HCT116 (cell line): ENCODE data around the gene PYGB. TPM values are rescaled to one million over a fixed set of nuclear protein-coding genes. Genes with fewer than 3 reads are reported as not detected.

Experiments used
- ATAC-seq: fragments of 200-7000 bp; cut with Tn5 transposase; 2 replicates; pipeline ENCODE4 v1.9.1; 2020; ENCODE audit warnings: mild to moderate bottlenecking, moderate library complexity
- BruUV-seq: library from RNA; stranded (reverse); fragments of 400-500 nt; replicated peaks from 2 replicates; lab custom pipeline; 2021; lab: Mats Ljungman, UMichigan
- CTCF ChIA-PET: fragments of 300-600 bp; sonication (Branson Sonifier 250); formaldehyde crosslinking; loops from one replicate; lab custom pipeline; 2021; ENCODE audit warnings: antibody characterized with exemption; lab: Charles Lee
- POLR2A ChIA-PET: fragments of 300-600, 350-600 bp; sonication (Branson Sonifier 250); formaldehyde crosslinking; loops from one replicate; lab custom pipeline; 2021; ENCODE audit warnings: antibody characterized with exemption; lab: Charles Lee
- RAD21 ChIA-PET, 2 experiments: fragments of 300-600 bp; sonication (Branson Sonifier 250); formaldehyde crosslinking; loops; one replicate each; lab custom pipeline; 2023; ENCODE audit warnings: low total read pairs in 2 of 2; ENCODE audit not compliant: uncharacterized antibody in 2 of 2, unreplicated experiment in 2 of 2, low non-redundant PET in 1 of 2; lab: Charles Lee
- DNase-seq: peaks from one replicate; pipeline ENCODE4 v3.0.0-alpha.2; 2010; ENCODE audit warnings: low read depth, low spot score
- H2AFZ ChIP-seq: fragments of 200-600 bp; shearing (Covaris generic), sonication (generic); 2 replicates; pipeline ENCODE4 v1.6.1; 2017; ENCODE audit warnings: low read depth, mixed run types, mixed read lengths, antibody characterized with exemption, low read length; ENCODE audit not compliant: poor library complexity, severe bottlenecking
- H3K27ac ChIP-seq: 2 replicates; pipeline ENCODE4 v1.5.1; 2012; ENCODE audit warnings: low read depth, low read length
- H3K27me3 ChIP-seq: fragments of 200-600 bp; sonication (generic); 2 replicates; pipeline ENCODE4 v1.6.1; 2016; ENCODE audit warnings: mixed run types, low read length, mixed read lengths; ENCODE audit not compliant: insufficient read depth
- H3K36me3 ChIP-seq, 2 experiments: fragments of 200-500 bp in 1 of 2; fragments of 200-600 bp in 1 of 2; sonication (Bioruptor generic) in 1 of 2; sonication (generic) in 1 of 2; 2 replicates each; pipeline versions ENCODE4 v1.5.1 to v1.6.1; 2014 to 2016; ENCODE audit warnings: low read length in 2 of 2, inconsistent platforms in 1 of 2, mixed read lengths in 1 of 2, mixed run types in 1 of 2; ENCODE audit not compliant: insufficient read depth in 2 of 2, control insufficient read depth in 1 of 2
- H3K4me1 ChIP-seq, 2 experiments: fragments of 200-600 bp in 1 of 2; sonication (generic) in 1 of 2; 2 replicates each; pipeline versions ENCODE4 v1.5.1 to v1.6.1; 2012 to 2017; ENCODE audit warnings: low read length in 2 of 2, inconsistent platforms in 1 of 2, mild to moderate bottlenecking in 1 of 2, mixed read lengths in 1 of 2, mixed run types in 1 of 2, moderate library complexity in 1 of 2; ENCODE audit not compliant: insufficient read depth in 2 of 2, control insufficient read depth in 1 of 2
- H3K4me2 ChIP-seq: fragments of 200-600 bp; sonication (generic); 2 replicates; pipeline ENCODE4 v1.6.1; 2017; ENCODE audit warnings: mixed run types, low read length, mixed read lengths
- H3K4me3 ChIP-seq, 2 experiments: fragments of 200-600 bp in 1 of 2; sonication (generic) in 1 of 2; replicated peaks in 1 of 2; 2 replicates each; pipeline ENCODE4 v1.5.1; 2011 to 2016; ENCODE audit warnings: low read length in 2 of 2, control low read depth in 1 of 2, low read depth in 1 of 2, mild to moderate bottlenecking in 1 of 2, mixed read lengths in 1 of 2, mixed run types in 1 of 2
- H3K79me2 ChIP-seq: fragments of 200-600 bp; sonication (generic); 2 replicates; pipeline ENCODE4 v1.6.1; 2017; ENCODE audit warnings: mild to moderate bottlenecking, mixed run types, low read length, moderate library complexity, mixed read lengths; ENCODE audit not compliant: insufficient read depth
- H3K9ac ChIP-seq: fragments of 200-600 bp; sonication (generic); 2 replicates; pipeline ENCODE4 v1.6.1; 2016; ENCODE audit warnings: low read length, mixed read lengths
- H3K9me2 ChIP-seq: fragments of 200-600 bp; sonication (generic), shearing (Covaris generic); 2 replicates; pipeline ENCODE4 v1.6.1; 2017; ENCODE audit warnings: mixed run types, mild to moderate bottlenecking, moderate library complexity; ENCODE audit not compliant: insufficient read depth
- H3K9me3 ChIP-seq, 2 experiments: fragments of 200-500 bp in 1 of 2; fragments of 200-600 bp in 1 of 2; sonication (Bioruptor generic) in 1 of 2; sonication (generic) in 1 of 2; 2 replicates each; pipeline ENCODE4 v1.6.1; 2014 to 2017; ENCODE audit warnings: low read length in 2 of 2, mixed read lengths in 2 of 2, inconsistent platforms in 1 of 2, low read depth in 1 of 2, mild to moderate bottlenecking in 1 of 2, mixed run types in 1 of 2, moderate library complexity in 1 of 2; ENCODE audit not compliant: control insufficient read depth in 1 of 2, insufficient read depth in 1 of 2
- H4K20me1 ChIP-seq: fragments of 200-600 bp; sonication (generic), shearing (Covaris generic); 2 replicates; pipeline ENCODE4 v1.6.1; 2017; ENCODE audit warnings: mixed run types, mild to moderate bottlenecking, moderate library complexity; ENCODE audit not compliant: insufficient read depth
- FOSL1 ChIP-seq: IDR thresholded peaks from 2 replicates; pipeline ENCODE4 v1.6.1; 2012; ENCODE audit warnings: low read depth
- JUND ChIP-seq: IDR thresholded peaks from 2 replicates; pipeline ENCODE4 v1.6.1; 2012
- intact Hi-C: fragments of 100-400 bp; cut with micrococcal nuclease; formaldehyde crosslinking; loops from 2 replicates; pipeline ENCODE4 v1.10.0; 2022
- total RNA-seq: library from RNA; stranded (reverse); gene quantifications from one replicate; pipeline ENCODE4 v1.2.1, GENCODE V29; 2021; ENCODE audit not compliant: unreplicated experiment
- TF ChIP-seq, protein P1 (sequence below): IDR thresholded peaks from 2 replicates; pipeline ENCODE4 v1.6.1; 2012; ENCODE audit warnings: low read depth

PYGB gene
- total RNA-seq, 1 experiment from 2014 or later: 87.8 TPM

- Histone ChIP-seq H3K4me2 (peak overlapping the region; percentile 56), H3K9me3 (no peaks in the 10 kb centered on the region), H3K27me3 (no peaks in the 10 kb centered on the region), H3K36me3 (no peaks in the 10 kb centered on the region; a peak in 1 of 4 replicates), H3K9me2 (no peaks in the 10 kb centered on the region), H2AFZ (no peak overlapping the region), H3K4me1 (peaks cover 38 to 39% of the 10 kb centered on the region in 2 experiments), H3K9ac (no peak overlapping the region), H4K20me1 (no peaks in the 10 kb centered on the region), H3K27ac (peak overlapping the region; percentile 23; the same call in 1 of the 2 replicates), H3K79me2 (peaks cover 77% of the 10 kb centered on the region), H3K4me3 (peak overlapping the region in 1 of 2 experiments; percentile 11; a peak in 2 of 4 replicates)
- no peak for DNase-seq
- ChIA-PET CTCF (no interaction called here), POLR2A (interaction anchor here (1.5 kb wide), 1 partner anchor 146 kb away, joined by 3 read pairs; no protein-coding TSS in a partner anchor), RAD21 (no interaction called here)
- intact Hi-C loops: loop anchor here (2.0 to 10.0 kb wide), 2 partner anchors 52 to 260 kb away; partner anchors contain the start of gene APMAP
- peak; percentile 24; the same call in 1 of the 2 replicates for ATAC-seq
- BruUV-seq: no TSS peak
- TF ChIP-seq FOSL1 (peak; percentile 27; the same call in 1 of the 2 replicates), JUND (peak; percentile 24; the same call in 1 of the 2 replicates)
- TF ChIP-seq, protein P1, sequence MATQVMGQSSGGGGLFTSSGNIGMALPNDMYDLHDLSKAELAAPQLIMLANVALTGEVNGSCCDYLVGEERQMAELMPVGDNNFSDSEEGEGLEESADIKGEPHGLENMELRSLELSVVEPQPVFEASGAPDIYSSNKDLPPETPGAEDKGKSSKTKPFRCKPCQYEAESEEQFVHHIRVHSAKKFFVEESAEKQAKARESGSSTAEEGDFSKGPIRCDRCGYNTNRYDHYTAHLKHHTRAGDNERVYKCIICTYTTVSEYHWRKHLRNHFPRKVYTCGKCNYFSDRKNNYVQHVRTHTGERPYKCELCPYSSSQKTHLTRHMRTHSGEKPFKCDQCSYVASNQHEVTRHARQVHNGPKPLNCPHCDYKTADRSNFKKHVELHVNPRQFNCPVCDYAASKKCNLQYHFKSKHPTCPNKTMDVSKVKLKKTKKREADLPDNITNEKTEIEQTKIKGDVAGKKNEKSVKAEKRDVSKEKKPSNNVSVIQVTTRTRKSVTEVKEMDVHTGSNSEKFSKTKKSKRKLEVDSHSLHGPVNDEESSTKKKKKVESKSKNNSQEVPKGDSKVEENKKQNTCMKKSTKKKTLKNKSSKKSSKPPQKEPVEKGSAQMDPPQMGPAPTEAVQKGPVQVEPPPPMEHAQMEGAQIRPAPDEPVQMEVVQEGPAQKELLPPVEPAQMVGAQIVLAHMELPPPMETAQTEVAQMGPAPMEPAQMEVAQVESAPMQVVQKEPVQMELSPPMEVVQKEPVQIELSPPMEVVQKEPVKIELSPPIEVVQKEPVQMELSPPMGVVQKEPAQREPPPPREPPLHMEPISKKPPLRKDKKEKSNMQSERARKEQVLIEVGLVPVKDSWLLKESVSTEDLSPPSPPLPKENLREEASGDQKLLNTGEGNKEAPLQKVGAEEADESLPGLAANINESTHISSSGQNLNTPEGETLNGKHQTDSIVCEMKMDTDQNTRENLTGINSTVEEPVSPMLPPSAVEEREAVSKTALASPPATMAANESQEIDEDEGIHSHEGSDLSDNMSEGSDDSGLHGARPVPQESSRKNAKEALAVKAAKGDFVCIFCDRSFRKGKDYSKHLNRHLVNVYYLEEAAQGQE: no peak
Observed at GRCh38 chr20:25252686-25253421, 5.0 kb downstream of the PYGB start.
